ENCODE measurements around the gene PAK1IP1.

DNA sequence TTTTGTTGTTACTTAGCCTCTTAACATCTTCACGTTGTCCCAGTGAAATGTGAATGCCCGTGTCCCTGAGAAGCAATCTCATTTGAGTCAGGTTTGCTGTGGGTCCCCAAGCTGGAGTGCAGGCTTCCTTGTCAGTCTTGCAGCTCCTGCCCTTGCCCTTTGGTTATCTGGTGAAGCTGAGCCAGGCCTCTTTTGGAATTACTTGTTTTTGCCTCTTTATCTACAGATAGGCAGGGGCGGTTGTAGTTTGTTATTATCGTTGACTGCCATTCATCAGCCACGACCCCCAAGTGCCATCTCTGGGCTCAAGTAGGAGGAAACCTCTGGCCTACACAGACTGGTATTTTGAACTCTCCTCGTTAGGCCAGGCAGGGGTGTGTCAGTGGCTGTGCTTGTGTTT lies 30.3 kb downstream of the PAK1IP1 start:
- TF ChIP-seq POLR2A (IDR thresholded peaks at IDR 0.05) (no peak), CTCF (IDR thresholded peaks at IDR 0.05) (no peak), POLR2AphosphoS5 (IDR thresholded peaks at IDR 0.05) (no peak)
